Hepatic stellate cell (primary cell): ENCODE measurements around the gene RNF130.

Experiments used
- DNase-seq: peaks from one replicate; pipeline ENCODE4 v3.0.0; 2011; ENCODE audit warnings: low spot score

The RNF130 gene

GRCh38 chr5:179914032-179914755 is 157.4 kb downstream of the RNF130 start:
- peak; percentile 54 for DNase-seq

- DNase-seq, result no peak
Observed at GRCh38 chr5:179913461-179913860, 158.1 kb downstream of the RNF130 start.

GRCh38 chr5:179912951-179913350 is 158.6 kb downstream of the RNF130 start:
- no peak for DNase-seq

GRCh38 chr5:179912386-179912785 is 159.2 kb downstream of the RNF130 start:
- no peak for DNase-seq

GRCh38 chr5:179909224-179909623 is 162.3 kb downstream of the RNF130 start:
- DNase-seq, result no peak

- no peak for DNase-seq
Observed at GRCh38 chr5:179908528-179908927, 163.0 kb downstream of the RNF130 start.

- peak; percentile 78 for DNase-seq
Observed at GRCh38 chr5:179907556-179908324, 163.8 kb downstream of the RNF130 start, which contains the start of gene TBC1D9B. TSS of gene TBC1D9B (minus strand) at chr5:179907897. CDS start at chr5:179907821, 76 bp downstream.

GRCh38 chr5:179906795-179907555 is 164.6 kb downstream of the RNF130 start:
- DNase-seq, result peak; percentile 31

GRCh38 chr5:179906294-179906794 is 165.2 kb downstream of the RNF130 start:
- no peak for DNase-seq

GRCh38 chr5:179905161-179905560 is 166.4 kb downstream of the RNF130 start:
- no peak for DNase-seq
